Hindlimb muscle (tissue), 1 donor: ENCODE measurements around the gene SRGAP2B. TPM values are rescaled to one million over a fixed set of nuclear protein-coding genes. Genes with fewer than 3 reads are reported as not detected.
"Not testable (repeated sequence)": the region's sequence is repeated elsewhere in the genome, so short reads cannot be mapped to it uniquely, and the experiment has no call there.

ENCODE experiments used
- DNase-seq: peaks from one replicate; pipeline ENCODE4 v3.0.0-alpha.2; 2013
- polyA plus RNA-seq: library from polyadenylated mRNA; unstranded; fragments of 120-200 nt; gene quantifications from one replicate; pipeline ENCODE4 v1.2.1, GENCODE V29; 2013; ENCODE audit not compliant: insufficient read length

SRGAP2B gene
- polyA plus RNA-seq, 1 donor: 48.0 TPM

GRCh38 chr1:144893710-144894438 lies 201.3 kb downstream of the SRGAP2B start:
- DNase-seq: not testable (repeated sequence)

DNA sequence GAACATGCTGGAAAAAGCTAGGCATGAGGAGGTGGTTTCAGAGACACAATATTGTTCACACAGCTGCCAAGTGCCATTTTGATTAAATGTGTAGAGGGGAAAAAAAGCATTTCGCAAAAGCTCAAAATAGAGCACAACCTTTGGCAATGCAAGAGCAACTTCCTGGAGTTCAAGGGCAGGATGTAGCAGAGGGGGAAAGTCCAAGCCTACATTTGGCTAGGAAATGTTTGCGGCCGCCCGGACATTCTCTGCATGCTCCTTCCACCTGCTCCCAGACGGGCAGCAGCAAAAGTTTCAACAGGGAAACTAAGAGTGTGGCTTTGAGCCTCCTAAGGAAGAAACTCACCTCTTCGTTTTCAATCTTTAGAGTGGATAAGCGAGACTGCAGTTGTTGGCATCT lies 202.1 kb downstream of the SRGAP2B start:
- DNase-seq: not testable (repeated sequence)

- not testable (repeated sequence) for DNase-seq
These were observed 205.5 kb downstream of the SRGAP2B start for GRCh38 chr1:144889450-144890115.

DNA sequence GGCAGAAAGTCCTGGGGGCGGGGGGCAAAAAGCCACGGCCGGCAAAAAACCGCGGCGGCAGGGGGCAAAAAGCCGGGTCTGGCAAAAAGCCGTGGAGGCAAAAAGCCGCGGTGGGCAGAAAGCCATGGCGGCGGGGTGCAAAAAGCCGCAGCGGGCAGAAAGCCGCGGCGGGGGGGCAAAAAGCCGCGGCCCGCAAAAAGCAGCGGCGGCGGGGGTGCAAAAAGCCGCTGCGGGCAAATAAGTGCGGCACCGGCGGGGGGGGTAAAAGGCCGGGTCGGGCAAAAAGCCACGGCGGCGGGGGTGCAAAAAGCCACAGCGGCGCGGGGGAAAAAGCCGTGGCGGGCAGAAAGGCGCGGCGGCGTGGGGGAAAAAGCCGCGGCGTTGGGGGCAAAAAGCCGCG lies 212.1 kb downstream of the SRGAP2B start:
- DNase-seq: not testable (repeated sequence)

GRCh38 chr1:144882343-144882742 lies 212.8 kb downstream of the SRGAP2B start:
- not testable (repeated sequence) for DNase-seq

DNA sequence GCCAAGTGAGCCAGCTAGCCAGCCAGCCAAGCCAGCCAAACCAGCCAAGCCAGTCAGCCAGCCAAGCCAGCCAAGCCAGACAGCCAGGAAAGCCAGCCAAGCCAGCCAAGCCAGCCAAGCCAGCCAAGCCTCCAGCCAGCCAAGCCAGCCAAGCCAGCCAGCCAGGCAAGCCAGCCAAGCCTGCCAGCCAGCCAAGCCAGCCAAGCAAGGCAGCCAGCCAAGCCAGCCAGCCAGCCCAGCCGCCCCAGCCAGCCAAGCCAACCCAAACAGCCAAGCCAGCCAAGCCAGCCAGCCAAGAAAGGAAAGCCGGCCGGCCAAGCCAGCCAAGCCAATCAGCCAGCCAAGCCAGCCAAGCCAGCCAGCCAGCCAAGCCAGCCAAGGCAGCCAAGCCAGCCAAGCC lies 236.5 kb downstream of the SRGAP2B start:
- not testable (repeated sequence) for DNase-seq

Other genes starting within 250 kb of the SRGAP2B start
- 2.8 TPM for gene FAM72D, start 646 bp upstream of the SRGAP2B start, polyA plus RNA-seq
- gene PPIAL4D, start 146.8 kb upstream of the SRGAP2B start, polyA plus RNA-seq: not detected